Measurements from ENCODE around the gene AP1S2.
"Not testable (repeated sequence)": the region's sequence is repeated elsewhere in the genome, so short reads cannot be mapped to it uniquely, and the experiment has no call there.

AP1S2 gene

DNA sequence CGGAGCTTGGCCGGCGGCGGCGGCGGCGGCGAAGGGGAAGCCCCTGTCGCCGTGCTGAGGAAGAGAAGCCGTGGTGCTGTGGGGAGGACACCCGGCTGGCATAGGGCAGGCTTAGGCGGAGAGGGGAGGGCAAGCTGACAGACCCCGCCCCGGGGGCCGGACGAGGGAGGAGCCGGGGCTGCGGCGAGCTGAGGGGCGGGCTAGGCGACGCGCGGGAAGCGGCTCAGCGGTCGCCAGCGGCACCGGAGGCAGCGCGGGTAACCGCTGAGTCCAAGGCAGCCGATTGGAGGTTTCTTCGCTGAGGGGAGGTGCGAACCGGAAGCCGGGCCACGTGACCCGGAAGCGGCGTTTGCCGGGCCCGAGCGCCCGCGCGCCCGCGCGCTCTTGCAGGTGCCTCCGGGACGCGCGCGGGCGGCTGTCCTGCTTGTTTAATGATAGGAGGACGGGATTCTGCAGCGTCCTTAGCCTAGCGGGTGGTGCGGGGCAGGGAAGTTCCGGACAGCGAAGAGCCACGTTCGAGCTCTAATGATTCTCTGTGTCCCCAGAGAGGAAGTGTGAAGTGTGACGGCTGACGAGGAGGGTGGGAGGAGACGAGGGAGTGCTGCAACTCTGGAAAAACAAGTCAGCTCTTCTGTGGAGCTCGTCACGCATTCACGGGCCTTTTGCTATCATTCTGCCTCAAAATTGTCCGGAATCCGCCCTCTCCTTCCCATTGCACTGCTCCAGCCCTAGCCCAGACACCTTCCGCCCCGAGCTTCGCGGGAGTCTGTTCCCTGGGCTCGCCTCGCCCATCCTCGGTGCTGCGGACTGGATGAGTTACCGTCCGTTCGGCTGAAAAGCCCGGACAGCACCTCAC lies at the start of gene AP1S2:
Gene AP1S2, minus strand, starts transcription at position 102 of the 856 bp plus-strand sequence. CDS start 2,289 bp downstream, outside the sequence.
- peak; percentile 56 for DNase-seq

DNA sequence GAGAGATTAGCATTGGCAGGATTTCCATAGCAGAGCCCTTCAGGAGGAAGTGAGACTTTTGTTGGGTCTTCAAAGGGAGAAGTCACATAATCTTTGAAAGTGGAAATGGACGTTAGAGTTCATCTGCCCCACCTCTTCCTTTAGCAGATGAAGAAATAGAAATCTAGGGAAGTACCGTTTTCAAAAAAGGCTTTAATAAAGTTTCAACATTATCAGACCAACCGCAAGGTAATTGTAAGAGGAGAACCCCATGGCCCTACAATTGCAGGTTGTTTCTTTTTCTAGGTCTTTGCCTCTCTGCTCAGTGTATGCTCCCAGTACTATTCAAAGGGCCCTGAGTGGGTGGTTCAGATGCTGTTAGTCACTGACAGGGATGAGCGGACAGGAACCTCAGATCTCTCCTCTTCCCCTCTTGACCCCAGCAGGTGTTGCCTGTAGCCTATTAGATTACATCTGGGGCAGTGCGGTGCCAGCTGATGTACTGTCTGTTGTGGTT lies 48.6 kb upstream of the AP1S2 start:
- DNase-seq, result no peak

DNA sequence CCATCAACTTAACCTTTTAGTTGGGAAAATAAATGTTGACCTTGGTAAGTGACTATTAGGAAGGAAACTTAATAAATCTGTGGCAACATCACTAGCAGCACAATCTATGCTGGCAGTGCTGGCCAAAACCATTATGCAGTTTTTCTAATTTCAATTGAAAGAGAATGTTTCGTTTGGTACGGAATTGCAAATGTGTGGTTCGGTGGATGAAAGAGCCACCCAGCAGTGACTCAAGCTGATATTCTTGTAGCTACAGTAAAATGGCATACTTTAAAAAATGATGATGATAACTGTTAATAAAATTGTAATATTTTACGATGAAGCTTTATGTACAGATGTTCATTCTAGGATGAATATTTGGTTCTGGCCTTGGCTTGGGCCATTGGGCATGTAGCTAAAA lies 40.7 kb upstream of the AP1S2 start:
- no peak for DNase-seq

DNA sequence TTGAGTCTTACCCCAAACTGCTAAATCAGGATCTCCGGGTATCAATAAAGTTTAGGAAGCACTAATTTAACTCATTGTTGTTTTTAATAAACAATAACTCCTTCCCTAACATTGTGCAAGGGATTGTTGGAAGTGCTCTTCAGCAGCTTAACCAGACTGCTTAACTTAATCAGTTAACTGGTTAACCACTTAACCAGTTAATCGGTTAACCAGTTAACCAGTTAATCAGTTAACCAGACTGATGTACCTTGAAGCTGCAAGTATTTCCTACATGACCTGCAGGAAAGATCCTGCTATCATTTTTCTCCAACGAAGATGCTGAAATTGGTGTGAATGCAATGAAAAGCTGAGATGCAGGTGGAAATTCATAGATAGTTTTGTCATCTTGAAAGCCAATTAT lies 40.1 kb upstream of the AP1S2 start:
- no peak for DNase-seq

DNA sequence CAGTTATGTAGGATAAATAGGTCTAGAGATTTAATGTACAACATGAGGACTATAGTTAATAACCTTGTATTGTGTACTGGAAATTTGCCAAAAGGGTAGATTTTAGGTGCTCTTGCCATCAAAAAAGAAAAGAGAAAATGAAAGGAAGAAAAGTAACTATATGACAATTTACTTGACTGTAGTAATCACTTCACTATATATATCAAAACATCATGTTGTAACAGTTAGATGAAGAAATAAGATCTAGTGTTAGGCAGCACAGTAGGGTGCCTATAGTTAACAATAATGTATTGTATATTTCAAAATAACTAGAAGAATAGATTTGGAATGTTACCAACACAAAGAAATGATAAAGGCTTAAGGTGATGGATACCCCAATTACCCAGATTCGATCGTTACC lies 35.9 kb upstream of the AP1S2 start:
- DNase-seq, result no peak

DNA sequence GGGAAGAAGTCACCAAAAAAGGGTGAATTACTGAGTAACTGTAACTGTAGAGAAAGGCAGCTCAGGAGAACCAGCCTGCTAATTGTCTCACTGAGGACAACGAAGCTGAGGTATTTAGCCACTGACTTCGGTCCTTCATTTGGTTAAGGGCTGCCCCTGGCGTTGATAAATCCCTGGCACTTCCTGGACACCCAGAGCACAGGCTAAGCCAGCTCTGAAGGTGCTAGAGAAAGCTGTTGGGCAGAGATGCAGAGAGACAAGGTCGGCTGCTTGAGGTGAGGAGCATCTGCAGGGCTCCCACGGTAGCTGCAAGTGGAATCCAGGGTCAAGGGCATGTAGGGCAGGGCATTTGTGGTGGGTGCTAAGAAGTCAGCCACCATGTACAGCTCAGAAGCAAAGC lies 33.4 kb upstream of the AP1S2 start:
- no peak for DNase-seq

DNA sequence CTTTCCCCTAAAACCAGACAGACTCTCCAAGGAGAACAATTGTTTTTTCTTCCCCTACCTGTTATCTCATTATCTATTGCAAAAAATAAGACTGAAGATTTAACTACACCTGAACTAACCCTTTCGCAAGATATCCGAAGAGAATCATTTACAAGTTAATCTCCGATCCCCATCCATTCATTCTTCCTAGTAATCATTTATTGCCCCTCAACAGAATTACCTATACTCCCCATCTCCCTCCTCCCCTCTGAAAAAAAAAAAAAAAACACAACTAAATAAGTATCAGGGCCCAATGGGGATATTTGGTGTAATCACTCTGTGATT lies 28.9 kb upstream of the AP1S2 start:
- DNase-seq, result no peak

DNA sequence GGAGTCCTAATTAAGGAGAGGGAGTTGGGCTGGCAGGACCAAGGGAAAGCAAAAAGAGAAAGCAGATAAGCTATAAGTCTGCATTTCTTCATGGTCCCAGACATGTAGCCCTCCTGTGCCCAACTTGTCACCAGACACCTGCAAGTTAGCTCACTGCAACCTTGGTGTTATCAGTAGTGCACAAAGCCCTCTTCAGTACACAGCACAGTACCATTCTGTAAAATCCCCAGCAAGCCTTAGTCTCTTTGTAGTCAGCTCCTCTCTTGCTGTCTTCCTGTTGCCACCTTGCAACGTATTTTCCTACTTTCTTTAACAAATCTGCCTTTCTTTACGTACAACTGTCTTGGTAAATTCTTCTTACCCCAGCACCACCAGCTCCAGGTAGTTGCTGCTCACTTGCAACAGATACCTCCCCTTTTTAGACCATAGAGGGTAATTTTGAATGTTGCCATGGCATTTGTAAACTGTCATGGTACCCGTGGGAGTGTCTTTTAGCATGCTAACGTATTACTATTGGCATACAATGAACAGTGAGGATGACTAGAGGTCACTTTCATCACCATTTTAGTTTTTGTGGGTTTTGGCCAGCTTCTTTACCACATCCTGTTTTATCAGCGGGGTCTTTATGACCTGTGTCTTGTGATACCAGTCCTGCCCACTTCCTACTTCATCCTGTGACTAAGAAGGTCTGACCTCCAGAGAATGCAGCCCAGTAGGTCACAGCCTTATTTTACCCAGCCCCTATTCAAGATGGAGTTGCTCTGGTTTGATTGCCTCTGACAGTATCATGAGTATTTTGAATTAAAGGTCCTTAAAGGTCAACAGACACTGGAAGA lies 28.3 kb upstream of the AP1S2 start:
- no peak for DNase-seq

DNA sequence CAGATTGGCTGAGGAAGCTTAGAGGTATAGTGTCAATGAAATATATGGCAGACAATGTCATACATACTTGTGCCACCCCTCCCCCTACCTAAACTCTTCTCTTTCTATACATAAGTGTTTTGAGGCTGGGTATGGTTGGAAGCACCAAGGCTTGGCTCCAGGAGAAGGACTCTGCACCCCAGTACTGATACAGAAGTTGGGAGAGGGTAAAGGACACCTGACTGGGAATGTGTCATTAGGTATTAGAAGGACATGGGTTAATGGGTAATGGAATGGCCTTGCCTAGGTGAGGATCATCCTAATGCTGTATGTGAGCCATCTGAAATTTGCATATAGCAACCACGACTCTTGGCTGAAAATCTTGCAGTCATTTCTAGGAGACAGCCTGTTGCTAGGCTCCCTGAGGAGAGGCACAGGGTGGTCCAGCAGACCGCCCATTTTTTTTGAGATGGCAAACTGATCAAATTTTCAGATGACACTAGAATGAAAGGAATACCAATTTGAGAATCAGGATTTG lies 26.8 kb upstream of the AP1S2 start:
- no peak for DNase-seq

DNA sequence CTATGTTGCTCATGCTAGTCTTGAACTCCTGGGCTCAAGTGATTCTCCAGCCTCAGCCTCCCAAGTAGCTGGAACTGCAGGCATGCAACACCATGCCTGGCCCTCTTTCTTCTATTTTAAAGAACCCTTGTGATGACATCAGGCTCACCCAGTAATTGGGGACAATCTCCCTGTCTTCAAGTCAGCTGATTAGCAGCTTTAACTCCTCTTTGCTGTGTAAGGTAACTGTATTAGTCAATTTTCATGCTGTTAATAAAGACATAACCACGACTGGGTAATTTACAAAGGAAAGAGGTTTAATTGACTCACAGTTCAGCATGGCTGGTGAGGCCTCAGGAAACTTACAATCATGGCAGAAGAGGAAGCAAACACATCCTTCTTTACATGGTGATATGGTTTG lies 23.3 kb upstream of the AP1S2 start:
- not testable (repeated sequence) for DNase-seq

DNA sequence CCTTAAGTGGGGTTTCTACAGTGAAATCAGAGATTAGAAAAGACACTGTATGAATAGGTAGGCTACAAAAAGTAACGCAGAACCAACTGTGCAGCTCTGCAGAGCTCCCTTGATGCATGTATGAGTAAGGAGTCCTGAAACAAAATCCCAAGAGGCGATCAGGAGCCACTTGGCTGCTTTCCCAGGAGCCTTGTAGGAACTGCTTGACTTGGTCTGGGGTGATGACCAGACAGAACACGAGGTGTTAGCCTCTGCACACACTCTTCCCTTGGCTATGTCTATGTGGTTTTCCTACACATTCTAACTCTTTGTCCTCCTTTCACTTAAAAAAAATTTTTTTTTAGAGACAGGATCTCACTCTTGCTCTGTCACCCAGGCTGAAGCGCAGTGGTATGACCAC lies 22.8 kb upstream of the AP1S2 start:
- no peak for DNase-seq

DNA sequence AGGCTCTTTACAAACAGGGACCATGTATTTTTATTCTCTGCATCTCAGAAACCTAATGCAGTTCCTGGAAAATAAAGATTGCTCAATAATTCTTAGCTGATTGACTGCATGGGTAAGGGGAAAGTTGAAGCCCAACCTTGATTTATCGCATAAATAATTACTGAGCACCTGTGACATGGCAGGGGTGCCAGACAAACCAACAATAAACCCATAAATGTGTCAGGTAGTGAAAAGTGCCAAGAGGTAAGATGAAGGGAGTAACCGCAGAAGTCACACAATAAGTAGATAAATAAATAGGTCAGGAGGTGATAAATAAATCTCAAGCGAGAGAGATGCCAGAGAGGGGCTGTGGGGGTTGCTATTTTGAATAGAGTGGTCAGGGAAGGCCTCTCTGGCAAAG lies 20.1 kb upstream of the AP1S2 start:
- DNase-seq, result no peak

DNA sequence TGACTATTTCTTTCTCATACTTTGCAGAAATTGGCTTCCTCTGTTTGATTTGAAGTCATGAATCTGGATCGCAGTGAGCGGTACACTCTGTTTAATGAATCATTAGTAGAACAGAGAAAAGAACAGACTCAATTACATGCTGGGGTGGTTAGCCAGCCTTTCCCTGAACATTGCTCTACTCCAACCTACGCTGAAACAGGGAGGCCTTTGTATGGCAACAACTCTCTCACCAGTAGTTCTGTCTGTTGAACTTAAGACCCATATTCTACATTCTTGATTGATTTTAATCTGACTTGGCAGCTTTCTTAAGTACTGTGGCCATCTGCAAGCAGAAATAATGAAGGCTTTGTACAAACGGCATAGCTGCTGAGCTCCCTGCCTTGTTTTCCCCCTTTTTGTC lies 19.0 kb upstream of the AP1S2 start:
- no peak for DNase-seq

DNA sequence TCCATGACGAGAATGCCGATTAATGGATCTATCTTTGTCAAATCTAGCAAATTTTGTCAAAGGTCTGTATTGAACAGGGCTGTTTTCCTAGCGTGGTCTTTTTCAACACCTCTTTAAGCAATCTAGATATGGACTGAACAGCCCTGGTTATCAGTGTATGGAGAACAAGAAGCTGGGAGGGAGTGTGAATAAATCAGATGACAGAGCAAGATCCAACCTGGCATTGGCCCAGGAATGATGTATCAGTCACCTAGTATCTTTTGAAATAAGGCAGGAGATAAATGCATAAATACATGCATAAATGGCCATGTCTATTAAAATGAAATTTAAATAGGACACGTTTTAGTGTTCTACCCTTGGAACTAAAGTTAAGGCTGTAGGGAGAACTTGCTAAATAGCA lies 15.7 kb upstream of the AP1S2 start:
- DNase-seq, result no peak

DNA sequence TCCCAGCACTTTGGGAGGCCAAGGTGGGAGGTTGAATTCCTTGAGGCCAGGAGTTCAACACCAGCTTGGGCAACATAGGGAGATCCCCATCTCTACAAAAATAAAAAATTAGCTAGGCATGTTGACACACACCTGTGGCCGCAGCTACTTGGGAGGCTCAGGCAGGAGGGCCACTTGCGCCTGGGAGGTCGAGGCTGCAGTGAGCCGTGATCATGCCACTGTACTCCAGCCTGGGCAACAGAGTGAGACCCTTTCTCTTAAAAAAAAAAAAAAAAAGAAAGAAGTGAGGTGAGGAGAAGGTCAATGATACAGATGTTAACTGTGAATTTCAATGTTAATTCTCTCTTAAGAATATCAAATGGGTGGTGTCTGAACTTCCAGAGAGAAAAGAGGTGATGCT lies 15.1 kb upstream of the AP1S2 start:
- DNase-seq, result no peak

DNA sequence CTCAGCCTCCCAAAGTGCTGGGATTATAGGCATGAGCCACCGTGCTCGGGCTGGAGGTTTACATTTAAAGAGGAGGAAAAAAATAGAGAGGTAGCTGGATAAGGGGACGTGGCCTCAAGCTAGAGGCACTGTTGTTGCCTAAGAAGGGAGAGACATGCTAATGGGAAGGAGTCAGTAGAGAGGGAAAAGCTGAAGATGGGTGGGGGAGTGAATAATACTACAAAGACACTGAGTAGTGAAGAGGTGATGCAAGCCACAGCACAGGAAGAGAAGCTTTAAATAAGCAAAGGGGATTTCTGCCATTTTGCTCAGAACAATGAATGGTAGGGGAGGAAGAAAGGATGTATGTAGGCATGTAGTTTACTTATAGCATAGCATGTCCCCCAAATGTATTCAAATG lies 11.5 kb upstream of the AP1S2 start:
- DNase-seq, result no peak

DNA sequence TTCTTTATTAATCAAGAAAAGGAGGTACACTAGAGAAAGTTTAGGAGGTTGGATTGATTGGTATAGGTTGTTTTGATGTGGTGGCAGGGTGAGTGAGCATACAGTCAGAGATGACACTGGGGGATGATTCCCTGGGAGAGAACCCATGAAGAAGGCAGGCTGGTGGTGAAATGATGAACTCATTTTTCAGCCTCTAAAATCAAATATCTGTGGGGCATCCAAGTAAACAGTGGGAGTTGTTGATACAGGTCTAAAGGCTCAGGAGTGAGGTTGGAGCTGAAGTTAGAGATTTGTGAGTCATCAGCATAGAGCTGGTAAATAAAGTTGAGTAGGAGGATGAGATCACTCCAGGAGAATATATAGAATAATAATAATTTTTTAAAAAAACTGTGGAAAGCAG lies 10.0 kb upstream of the AP1S2 start:
- DNase-seq, result no peak

DNA sequence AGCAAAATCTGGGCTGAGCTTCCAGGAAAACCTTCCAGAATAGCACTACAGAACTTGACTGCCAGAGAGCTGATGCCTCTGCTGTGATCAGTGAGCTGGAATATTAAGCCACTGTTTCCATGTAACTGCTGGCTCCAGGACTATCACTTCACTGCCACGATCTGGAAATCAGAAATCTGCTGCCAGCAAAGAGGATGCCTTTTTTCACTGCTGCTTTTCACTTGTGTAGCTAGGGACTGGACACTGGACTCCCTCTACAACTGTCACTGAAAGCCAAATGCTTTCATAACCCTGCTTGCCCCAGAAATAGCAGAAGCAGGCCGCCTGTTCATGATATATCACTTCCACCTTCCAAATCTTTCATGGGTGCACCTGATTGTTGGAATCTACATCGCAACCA lies 9.4 kb upstream of the AP1S2 start:
- DNase-seq, result no peak

DNA sequence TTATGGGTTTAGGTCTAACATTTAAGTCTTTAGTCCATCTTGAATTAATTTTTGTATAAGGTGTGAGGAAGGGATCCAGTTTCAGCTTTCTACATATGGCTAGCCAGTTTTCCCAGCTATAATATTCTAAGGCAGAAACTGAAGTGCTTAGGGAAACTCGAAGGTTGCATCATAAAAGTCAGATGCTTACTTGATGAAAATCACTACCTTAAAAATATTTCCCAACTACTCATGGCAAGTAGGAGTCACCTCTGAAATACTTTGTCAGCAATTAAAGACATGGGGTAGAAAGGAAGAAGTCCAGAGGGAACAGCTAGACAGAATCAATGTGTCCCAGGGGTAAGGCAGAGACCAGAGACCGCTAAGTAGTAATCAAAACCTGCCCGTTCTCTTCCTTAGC lies 6.3 kb upstream of the AP1S2 start:
- no peak for DNase-seq

DNA sequence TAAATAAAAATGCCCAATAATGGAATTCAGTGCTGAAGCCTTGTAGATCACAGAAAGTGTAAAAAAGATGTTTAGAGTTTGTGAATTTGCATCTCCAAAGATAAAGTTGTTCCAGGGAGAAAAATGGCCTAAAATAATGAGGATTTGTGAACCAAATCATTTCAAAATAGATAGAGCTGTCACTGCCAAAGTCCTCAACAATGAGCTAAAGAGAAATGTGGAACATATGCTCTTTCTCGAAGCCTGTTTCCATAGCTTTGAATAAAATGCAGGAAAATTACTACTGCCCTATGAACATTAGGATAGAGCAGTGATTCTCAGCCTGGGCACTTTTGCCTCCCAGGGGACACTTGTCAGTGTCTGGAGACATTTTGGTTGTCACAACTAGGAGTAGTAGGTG lies 3.4 kb upstream of the AP1S2 start:
- DNase-seq, result no peak

DNA sequence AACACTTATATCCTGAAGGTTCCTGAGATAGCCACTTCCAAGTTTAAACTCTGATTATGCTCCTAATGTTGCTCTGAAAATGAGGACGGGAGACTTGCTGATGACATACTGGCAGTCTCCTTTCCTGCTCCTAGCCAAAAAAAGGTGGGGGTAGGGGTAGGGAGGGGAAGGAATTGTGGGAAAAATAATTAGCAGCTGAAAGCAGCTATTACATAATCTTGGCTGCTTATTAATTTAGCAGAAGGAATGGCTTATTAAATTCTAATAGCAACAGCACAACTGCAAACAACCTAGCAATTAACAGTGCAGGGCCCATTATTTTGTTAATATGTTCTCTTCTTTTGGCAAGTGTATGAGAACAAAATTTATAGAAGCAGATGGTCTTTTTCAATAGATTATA lies 2.0 kb upstream of the AP1S2 start:
- DNase-seq, result peak; percentile 32

DNA sequence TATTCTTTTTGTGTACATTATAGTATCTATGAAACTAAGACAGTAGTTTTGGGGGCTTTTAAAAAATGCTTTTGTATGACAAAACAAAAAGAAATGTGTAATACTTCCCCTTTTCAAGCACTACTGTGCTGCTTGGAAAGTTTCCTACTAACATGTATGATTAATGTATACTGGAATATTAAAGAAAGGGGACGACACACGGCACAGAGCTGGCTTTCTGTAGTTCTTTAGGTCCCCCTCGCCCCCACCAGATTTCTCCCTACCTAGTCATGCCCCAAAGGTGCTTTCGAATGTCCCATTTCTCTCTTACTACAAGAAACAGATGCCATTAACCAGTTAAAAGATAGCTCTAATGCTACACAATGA lies 1.6 kb upstream of the AP1S2 start:
- peak; percentile 32 for DNase-seq

DNA sequence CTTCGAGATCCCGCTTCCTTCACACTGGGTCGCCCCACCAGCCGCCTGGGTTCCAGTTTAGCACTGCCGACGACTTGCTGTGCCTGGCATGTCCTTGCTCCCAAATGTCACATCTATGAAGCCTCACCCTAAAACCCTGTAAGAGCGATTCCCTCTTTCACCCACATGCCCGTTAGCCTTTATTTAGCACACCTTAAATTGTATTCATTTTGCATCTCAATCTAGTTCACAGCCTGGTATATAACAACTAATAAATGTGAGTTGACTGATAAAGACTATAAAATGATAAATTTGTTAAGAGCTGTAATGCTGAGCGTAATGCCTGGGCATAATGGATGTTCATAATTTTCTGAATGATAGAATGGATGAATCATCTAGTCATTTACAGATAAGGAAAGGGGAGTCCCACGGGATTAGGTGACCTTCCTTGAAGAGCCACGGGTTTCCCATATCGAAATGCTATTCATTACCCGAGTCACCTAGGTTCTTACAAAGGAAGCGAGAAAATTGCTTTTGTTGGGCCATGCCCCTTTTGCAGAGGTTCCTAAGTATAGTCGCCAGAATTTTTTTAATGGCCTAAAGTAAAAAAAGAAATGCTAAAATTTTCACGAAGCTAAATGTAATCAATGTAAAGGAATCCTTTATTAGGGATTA lies 1.1 kb upstream of the AP1S2 start:
- DNase-seq, result peak; percentile 6
